Measurements from ENCODE around the gene PTCH1. TPM values are rescaled to one million over a fixed set of nuclear protein-coding genes. Genes with fewer than 3 reads are reported as not detected.

PTCH1 gene
- total and polyA plus RNA-seq, 2 donors from 2014 or later = 2.6 to 37.2 TPM

DNA sequence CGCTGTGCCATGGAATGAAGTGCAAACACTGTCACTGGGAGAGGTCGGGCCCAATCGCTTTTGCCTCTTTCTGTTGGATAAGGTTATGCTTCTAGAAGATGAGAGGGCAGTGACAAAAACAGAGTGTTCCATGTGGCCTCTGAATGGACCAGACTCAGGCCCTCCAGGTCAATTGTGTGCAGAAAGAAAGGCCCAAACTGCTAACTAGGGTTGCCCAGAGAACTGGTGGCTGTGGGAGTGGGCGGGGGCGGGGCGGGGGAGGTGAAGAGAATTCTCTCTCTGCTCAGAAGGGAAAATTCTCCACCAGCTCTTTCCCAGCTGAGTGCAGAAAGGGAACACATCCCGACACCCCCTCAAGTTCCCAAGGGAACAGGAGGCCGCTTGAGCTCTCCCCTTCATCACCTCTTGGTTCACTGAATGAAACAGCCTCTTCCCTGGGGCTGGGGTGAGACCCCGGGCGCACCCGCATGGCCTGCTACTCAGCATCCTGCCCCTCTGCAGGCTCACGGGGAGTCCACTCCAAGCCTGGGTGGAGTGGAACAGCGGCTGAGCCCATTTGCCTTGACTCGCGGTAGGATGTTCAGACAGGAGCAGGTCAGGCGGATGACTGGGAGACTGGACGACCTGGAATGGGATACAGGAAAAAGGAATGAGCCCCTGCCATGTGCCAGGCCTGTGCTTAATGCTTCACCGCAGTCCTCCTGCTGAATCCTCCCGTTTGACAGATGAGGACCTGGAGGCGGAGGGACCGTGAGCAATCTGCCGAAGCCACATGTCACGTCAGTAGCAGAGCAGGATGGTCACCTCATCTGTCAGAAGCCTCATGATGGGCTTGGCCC is 105.5 kb downstream of the PTCH1 start:
- Histone ChIP-seq H3K4me3 (ENCODE audit: low read length in 3 of 3) (no peak overlapping the region), H3K36me3 (ENCODE audit: control insufficient read depth in 2 of 3, insufficient read depth in 3 of 3, low read length in 3 of 3) (no peaks in the 10 kb centered on the region), H3K27me3 (ENCODE audit: control insufficient read depth, insufficient read depth, low read length) (no peaks in the 10 kb centered on the region), H3K27ac (ENCODE audit: low read depth in 2 of 2, low read length in 2 of 2) (no peak overlapping the region), H3K4me1 (ENCODE audit: control insufficient read depth in 2 of 3, insufficient read depth in 2 of 3, low read depth in 1 of 3, low read length in 3 of 3) (no peaks in the 10 kb centered on the region), H3K9me3 (ENCODE audit: control insufficient read depth in 2 of 3, insufficient read depth in 1 of 3, low read length in 3 of 3) (no peaks in the 10 kb centered on the region), H3K9ac (ENCODE audit: low read length in 3 of 3) (no peak overlapping the region)
- DNase-seq (peak in 2 of 5 donors; percentile 9 to 18), FAIRE-seq (no peak)
- intact Hi-C loops (cut with DNase I) = no loop called here
- TF ChIP-seq, protein P1, sequence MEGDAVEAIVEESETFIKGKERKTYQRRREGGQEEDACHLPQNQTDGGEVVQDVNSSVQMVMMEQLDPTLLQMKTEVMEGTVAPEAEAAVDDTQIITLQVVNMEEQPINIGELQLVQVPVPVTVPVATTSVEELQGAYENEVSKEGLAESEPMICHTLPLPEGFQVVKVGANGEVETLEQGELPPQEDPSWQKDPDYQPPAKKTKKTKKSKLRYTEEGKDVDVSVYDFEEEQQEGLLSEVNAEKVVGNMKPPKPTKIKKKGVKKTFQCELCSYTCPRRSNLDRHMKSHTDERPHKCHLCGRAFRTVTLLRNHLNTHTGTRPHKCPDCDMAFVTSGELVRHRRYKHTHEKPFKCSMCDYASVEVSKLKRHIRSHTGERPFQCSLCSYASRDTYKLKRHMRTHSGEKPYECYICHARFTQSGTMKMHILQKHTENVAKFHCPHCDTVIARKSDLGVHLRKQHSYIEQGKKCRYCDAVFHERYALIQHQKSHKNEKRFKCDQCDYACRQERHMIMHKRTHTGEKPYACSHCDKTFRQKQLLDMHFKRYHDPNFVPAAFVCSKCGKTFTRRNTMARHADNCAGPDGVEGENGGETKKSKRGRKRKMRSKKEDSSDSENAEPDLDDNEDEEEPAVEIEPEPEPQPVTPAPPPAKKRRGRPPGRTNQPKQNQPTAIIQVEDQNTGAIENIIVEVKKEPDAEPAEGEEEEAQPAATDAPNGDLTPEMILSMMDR (IDR thresholded peaks at IDR 0.05; ENCODE audit: borderline replicate concordance, extremely low read depth, insufficient read depth) = no peak

DNA sequence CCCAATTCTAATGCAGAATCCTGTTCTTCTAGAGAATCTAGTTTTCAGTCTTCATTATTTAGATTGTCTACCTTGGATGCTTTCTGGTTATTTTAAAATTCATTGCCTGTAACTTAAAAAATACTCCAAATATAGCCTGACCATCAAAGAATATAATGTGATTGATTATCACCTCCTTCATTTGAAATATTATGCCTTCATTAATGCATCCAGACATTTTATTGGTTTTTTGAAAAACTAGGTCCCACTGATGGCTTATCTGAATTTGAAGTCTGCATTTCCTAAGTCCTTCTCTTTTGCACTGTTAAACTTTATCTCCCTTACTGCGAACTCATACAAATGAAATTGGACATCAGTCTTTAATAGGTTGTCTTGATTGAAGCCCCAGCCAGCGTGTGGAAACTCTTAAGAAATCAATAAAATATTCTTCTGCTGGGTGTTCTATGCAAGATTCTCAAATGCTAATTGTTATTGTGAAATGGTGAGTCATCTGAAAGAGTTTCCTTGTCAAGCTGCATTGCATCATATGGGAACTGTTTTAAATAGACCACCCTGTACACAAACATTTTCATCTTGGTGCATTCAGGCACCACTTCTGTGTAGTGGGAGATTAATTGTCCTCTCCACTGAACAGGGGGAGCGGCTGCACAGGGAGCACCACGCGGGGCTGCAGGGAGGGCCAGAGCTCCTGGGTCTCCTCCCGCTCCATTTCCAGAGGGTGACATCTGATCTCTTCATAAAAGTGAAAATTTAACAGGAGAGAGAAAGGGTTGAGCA is 106.9 kb downstream of the PTCH1 start:
- intact Hi-C loops (cut with DNase I) = no loop called here
- TF ChIP-seq, protein P1 (IDR thresholded peaks at IDR 0.05; ENCODE audit: borderline replicate concordance, extremely low read depth, insufficient read depth) = no peak
- no peaks in the 10 kb centered on the region for H3K9me3 ChIP-seq (ENCODE audit: control insufficient read depth in 2 of 3, insufficient read depth in 1 of 3, low read length in 3 of 3)
- DNase-seq = peak in 4 of 5 donors; percentile 32 to 69 (median 50)
- H3K27ac ChIP-seq (ENCODE audit: low read depth in 2 of 2, low read length in 2 of 2) = no peak overlapping the region
- no peak overlapping the region for H3K9ac ChIP-seq (ENCODE audit: low read length in 3 of 3)
- H3K36me3 ChIP-seq (ENCODE audit: control insufficient read depth in 2 of 3, insufficient read depth in 3 of 3, low read length in 3 of 3) = no peaks in the 10 kb centered on the region
- no peak overlapping the region for H3K4me3 ChIP-seq (ENCODE audit: low read length in 3 of 3)
- no peak for FAIRE-seq
- H3K27me3 ChIP-seq (ENCODE audit: control insufficient read depth, insufficient read depth, low read length) = no peaks in the 10 kb centered on the region
- H3K4me1 ChIP-seq (ENCODE audit: control insufficient read depth in 2 of 3, insufficient read depth in 2 of 3, low read depth in 1 of 3, low read length in 3 of 3) = no peaks in the 10 kb centered on the region

DNA sequence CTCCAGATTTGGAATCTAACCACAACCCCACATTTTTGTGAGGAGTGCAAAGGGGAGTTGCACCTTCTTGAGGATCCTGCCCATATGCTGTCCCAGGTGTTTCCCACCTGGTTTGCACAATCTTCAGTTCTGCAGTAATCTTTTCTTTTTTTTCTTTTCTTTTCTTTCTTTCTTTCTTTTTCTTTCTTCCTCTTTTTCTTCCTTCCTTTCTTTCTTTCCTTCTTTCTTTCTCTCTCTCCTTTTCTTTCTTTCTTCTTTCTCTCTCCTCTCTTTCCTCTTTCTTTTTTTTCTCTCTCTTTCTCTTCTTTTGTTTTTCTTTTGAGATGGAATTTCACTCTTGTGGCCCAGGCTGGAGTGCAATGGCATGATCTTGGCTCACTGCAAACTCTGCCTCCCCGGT is 109.2 kb downstream of the PTCH1 start:
- no peak overlapping the region for H3K27ac ChIP-seq (ENCODE audit: low read depth in 2 of 2, low read length in 2 of 2)
- FAIRE-seq (no peak), DNase-seq (no peak)
- no peaks in the 10 kb centered on the region for H3K4me1 ChIP-seq (ENCODE audit: control insufficient read depth in 2 of 3, insufficient read depth in 2 of 3, low read depth in 1 of 3, low read length in 3 of 3)
- peaks cover 0 to 3% (median 0%) of the 10 kb centered on the region in 3 donors for H3K9me3 ChIP-seq (ENCODE audit: control insufficient read depth in 2 of 3, insufficient read depth in 1 of 3, low read length in 3 of 3)
- H3K9ac ChIP-seq (ENCODE audit: low read length in 3 of 3) = no peak overlapping the region
- H3K36me3 ChIP-seq (ENCODE audit: control insufficient read depth in 2 of 3, insufficient read depth in 3 of 3, low read length in 3 of 3) = no peaks in the 10 kb centered on the region
- no peaks in the 10 kb centered on the region for H3K27me3 ChIP-seq (ENCODE audit: control insufficient read depth, insufficient read depth, low read length)
- no peak overlapping the region for H3K4me3 ChIP-seq (ENCODE audit: low read length in 3 of 3)
- intact Hi-C loops (cut with DNase I) = no loop called here
- TF ChIP-seq, protein P1 (IDR thresholded peaks at IDR 0.05; ENCODE audit: borderline replicate concordance, extremely low read depth, insufficient read depth) = no peak

All from kidney (tissue), 14 donors.